GM12878 (cell line): ENCODE measurements around the gene GDA. TPM values are rescaled to one million over a fixed set of nuclear protein-coding genes. Genes with fewer than 3 reads are reported as not detected.

Source experiments
- ATAC-seq: fragments of 200-7000 bp; cut with Tn5 transposase; 3 replicates; pipeline ENCODE4 v1.9.1; 2020; ENCODE audit warnings: mild to moderate bottlenecking, moderate library complexity
- BruUV-seq: library from RNA; stranded (reverse); fragments of 400-500 nt; replicated peaks from 2 replicates; lab custom pipeline; 2021; lab: Mats Ljungman, UMichigan
- CTCF ChIA-PET: fragments of 300-600 bp; sonication (Branson Sonifier 250); formaldehyde crosslinking; extraction: SDS; loops from one replicate; lab custom pipeline; 2021; ENCODE audit warnings: inconsistent platforms; lab: Yijun Ruan, JAX
- POLR2A ChIA-PET: fragments of 350-600 bp; formaldehyde crosslinking; extraction: SDS; loops from one replicate; lab custom pipeline; 2021; ENCODE audit warnings: inconsistent platforms; lab: Charles Lee
- RAD21 ChIA-PET: fragments of 300-600 bp; sonication (Branson Sonifier 250); formaldehyde crosslinking; loops from one replicate; lab custom pipeline; 2023; ENCODE audit warnings: antibody characterized with exemption; ENCODE audit not compliant: unreplicated experiment; lab: Charles Lee
- SMC1A ChIA-PET: fragments of 300-600 bp; sonication (Branson Sonifier 250); formaldehyde crosslinking; loops from one replicate; lab custom pipeline; 2023; ENCODE audit not compliant: unreplicated experiment, uncharacterized antibody; lab: Charles Lee
- DNase-seq: peaks from one replicate; pipeline ENCODE4 v3.0.0-alpha.2; 2011; ENCODE audit warnings: low read depth, low spot score
- FAIRE-seq: peaks from 3 replicates; lab custom pipeline; 2011; peaks lifted over from hg19 to GRCh38; lab: Jason Lieb, UNC
- H2AFZ ChIP-seq: 2 replicates; pipeline ENCODE4 v1.6.0; 2011; ENCODE audit warnings: low read depth, low read length, control low read depth; ENCODE audit not compliant: control insufficient read depth
- H3K27ac ChIP-seq: 2 replicates; pipeline ENCODE4 v1.5.1; 2011; ENCODE audit warnings: control low read depth; ENCODE audit not compliant: control insufficient read depth, insufficient read depth
- H3K27me3 ChIP-seq, 2 experiments: replicated peaks in 1 of 2; 2 replicates each; pipeline versions ENCODE4 v1.6.0 to v1.6.1; 2011; ENCODE audit warnings: low read length in 1 of 2; ENCODE audit not compliant: control insufficient read depth in 2 of 2, insufficient read depth in 2 of 2
- H3K36me3 ChIP-seq, 2 experiments: 2 replicates each; pipeline ENCODE4 v1.5.1; 2011; ENCODE audit warnings: low read length in 1 of 2; ENCODE audit not compliant: control insufficient read depth in 2 of 2, insufficient read depth in 2 of 2
- H3K4me1 ChIP-seq: 2 replicates; pipeline ENCODE4 v1.6.1; 2011; ENCODE audit warnings: mild to moderate bottlenecking, low read length, moderate library complexity, mixed read lengths; ENCODE audit not compliant: control insufficient read depth, insufficient read depth
- H3K4me2 ChIP-seq: 2 replicates; pipeline ENCODE4 v1.6.0; 2011; ENCODE audit warnings: control low read depth; ENCODE audit not compliant: control insufficient read depth, insufficient read depth
- H3K4me3 ChIP-seq: fragments of 200-600 bp; sonication (generic); 2 replicates; pipeline ENCODE4 v1.5.1; 2016
- H3K79me2 ChIP-seq: 2 replicates; pipeline ENCODE4 v1.6.0; 2011; ENCODE audit warnings: low read length; ENCODE audit not compliant: control insufficient read depth, insufficient read depth
- H3K9ac ChIP-seq: 2 replicates; pipeline ENCODE4 v1.8.0; 2011; ENCODE audit warnings: low read length, control low read depth, mixed read lengths; ENCODE audit not compliant: control insufficient read depth, insufficient read depth
- H3K9me3 ChIP-seq: replicated peaks from 3 replicates; pipeline ENCODE4 v1.5.1; 2011; ENCODE audit warnings: mild to moderate bottlenecking, low read length; ENCODE audit not compliant: control insufficient read depth, insufficient read depth
- H4K20me1 ChIP-seq: 2 replicates; pipeline ENCODE4 v1.6.0; 2011; ENCODE audit not compliant: control insufficient read depth, insufficient read depth
- ASH2L ChIP-seq: fragments of 300-600, 200-600 bp; sonication (generic); IDR thresholded peaks from 2 replicates; pipeline ENCODE4 v1.6.1; 2017; ENCODE audit warnings: low read depth, mild to moderate bottlenecking, borderline replicate concordance
- CBX3 ChIP-seq: fragments of 200-600 bp; sonication (generic); IDR thresholded peaks from 2 replicates; pipeline ENCODE4 v1.6.1; 2016; ENCODE audit warnings: low read depth, borderline replicate concordance
- E2F4 ChIP-seq: IDR thresholded peaks from 2 replicates; pipeline ENCODE4 v1.6.1; 2012; ENCODE audit warnings: low read depth, low read length, improper control_type of control experiment
- EZH2 ChIP-seq: IDR thresholded peaks from 2 replicates; pipeline ENCODE4 v1.6.1; 2012; ENCODE audit warnings: low read depth, mild to moderate bottlenecking, control low read depth, inconsistent platforms, low read length, borderline replicate concordance; ENCODE audit not compliant: control insufficient read depth
- IRF3 ChIP-seq: fragments of 450-650 bp; IDR thresholded peaks from 2 replicates; pipeline ENCODE4 v1.6.1; 2014; ENCODE audit warnings: mild to moderate bottlenecking
- KLF5 ChIP-seq: fragments of 450-650 bp; IDR thresholded peaks from 2 replicates; pipeline ENCODE4 v1.6.1; 2014; ENCODE audit warnings: mild to moderate bottlenecking; ENCODE audit not compliant: partially characterized antibody
- NFYB ChIP-seq: IDR thresholded peaks from 2 replicates; pipeline ENCODE4 v1.6.1; 2011; ENCODE audit warnings: low read depth, mild to moderate bottlenecking, low read length, improper control_type of control experiment, moderate library complexity; ENCODE audit not compliant: insufficient read depth
- RELB ChIP-seq: fragments of 450-650 bp; IDR thresholded peaks from 2 replicates; pipeline ENCODE4 v1.6.1; 2017; ENCODE audit warnings: low read depth, mild to moderate bottlenecking, moderate library complexity
- SKIL ChIP-seq: fragments of 450-650 bp; IDR thresholded peaks from 2 replicates; pipeline ENCODE4 v1.6.1; 2017; ENCODE audit warnings: mild to moderate bottlenecking, low read depth, inconsistent platforms; ENCODE audit not compliant: poor library complexity, severe bottlenecking
- SMARCA5 ChIP-seq: fragments of 450-650 bp; IDR thresholded peaks from 2 replicates; pipeline ENCODE4 v1.6.1; 2017; ENCODE audit warnings: mild to moderate bottlenecking
- SPI1 ChIP-seq: IDR thresholded peaks from 2 replicates; pipeline ENCODE4 v1.6.1; 2011; ENCODE audit warnings: low read depth, mild to moderate bottlenecking, low read length, moderate library complexity, borderline replicate concordance; ENCODE audit not compliant: insufficient read depth
- SREBF1 ChIP-seq: IDR thresholded peaks from 2 replicates; pipeline ENCODE4 v1.6.1; 2012; ENCODE audit warnings: mild to moderate bottlenecking, low read length
- YY1 ChIP-seq: IDR thresholded peaks from 2 replicates; pipeline ENCODE4 v1.6.1; 2011; ENCODE audit warnings: low read depth, mild to moderate bottlenecking, low read length
- ZNF217 ChIP-seq: fragments of 450-650 bp; IDR thresholded peaks from 2 replicates; pipeline ENCODE4 v1.6.1; 2017; ENCODE audit warnings: antibody characterized with exemption, mild to moderate bottlenecking
- WGBS: methylation state at CpG from one replicate; pipeline ENCODE4 v1.1.6; 2016; ENCODE audit warnings: low lambda C conversion rate; ENCODE audit not compliant: insufficient replicate concordance, insufficient coverage; ENCODE audit errors: missing lambda C conversion rate; 5-methylcytosine and 5-hydroxymethylcytosine counted together
- in situ Hi-C: fragments of 300-500 bp; cut with MboI; formaldehyde crosslinking; loops from 9 replicates; pipeline ENCODE4 v1.14.3; 2018; ENCODE audit warnings: mixed read lengths
- intact Hi-C: fragments of 100-400 bp; cut with micrococcal nuclease; formaldehyde crosslinking; loops from one replicate; pipeline ENCODE4 v1.14.2; 2022; ENCODE audit not compliant: unreplicated experiment
- polyA plus RNA-seq, 11 experiments: library from polyadenylated mRNA; depleted of rRNA in 4 of 11; unstranded in 6 of 11; stranded (reverse) in 5 of 11; fragments of >200 nt; fragmentation: Nextera tagmentation in 4 of 11; fragmentation: Illumina TruSeq in 1 of 11; extraction: Ambion mirVana in 4 of 11; extraction: Trizol in 1 of 11; gene quantifications; 1 replicate in 1 of 11; 2 replicates in 10 of 11; pipeline versions ENCODE4 v1.2.1 to v1.2.3, GENCODE V29; 2011 to 2016; ENCODE audit warnings: inconsistent platforms in 2 of 11, missing spikeins in 2 of 11, low read depth in 1 of 11
- total RNA-seq, 4 experiments: library from RNA; depleted of rRNA in 3 of 4; stranded (reverse); fragments of >200 nt in 3 of 4; fragmentation: Illumina TruSeq in 1 of 4; extraction: Trizol in 1 of 4; gene quantifications; 2 replicates each; pipeline versions ENCODE4 v1.2.1 to v1.2.3, GENCODE V29; 2013 to 2021

GDA gene
- total and polyA plus RNA-seq, 10 of the 15 experiments (the other 5 are each of a cell fraction or from before 2014, with no cell fraction given): 0.19 to 17.9 (median 0.48) TPM; not detected in 2

- TF ChIP-seq SREBF1: no peak
- no peak for TF ChIP-seq EZH2
- no peak for TF ChIP-seq CBX3
- no peak for TF ChIP-seq E2F4
- peak; percentile 64; the same call in 1 of the 2 replicates for TF ChIP-seq RELB
Observed at GRCh38 chr9:72154468-72155285, 5.4 kb downstream of the GDA start (continued).

- ChIA-PET RAD21 (interaction anchor here (1.1 to 1.7 kb wide), 9 partner anchors 35 to 124 kb away, joined by 3 to 33 read pairs (median 4); no protein-coding TSS in a partner anchor), POLR2A (interaction anchor here (1.2 to 1.3 kb wide), 2 partner anchors 38 to 50 kb away, joined by 3 to 8 read pairs; no protein-coding TSS in a partner anchor), SMC1A (interaction anchor here (0.7 to 1.4 kb wide), 11 partner anchors 20 to 124 kb away, joined by 3 to 11 read pairs (median 6); no protein-coding TSS in a partner anchor), CTCF (interaction anchor here (0.8 to 1.3 kb wide), 8 partner anchors 38 to 117 kb away, joined by 3 to 8 read pairs (median 4); no protein-coding TSS in a partner anchor)
- in situ Hi-C loops: no loop called here
- Histone ChIP-seq H3K4me3 (no peak overlapping the region), H2AFZ (no peak overlapping the region), H3K4me2 (no peak overlapping the region), H4K20me1 (no peaks in the 10 kb centered on the region), H3K79me2 (no peaks in the 10 kb centered on the region), H3K9me3 (no peaks in the 10 kb centered on the region; the same call in 2 of the 3 replicates), H3K27me3 (no peaks in the 10 kb centered on the region), H3K9ac (no peak overlapping the region), H3K36me3 (no peaks in the 10 kb centered on the region), H3K27ac (no peak overlapping the region), H3K4me1 (no peaks in the 10 kb centered on the region; the same call in 1 of the 2 replicates)
- FAIRE-seq: no peak
- no TSS peak for BruUV-seq
- no peak for DNase-seq
- no peak for ATAC-seq
- intact Hi-C loops: loop anchor here (2.0 kb wide), 3 partner anchors 50 to 118 kb away; no protein-coding TSS in a partner anchor
- WGBS: 48% methylated on average over 2 of the region's 2 CpGs
- peak; percentile 14 for TF ChIP-seq SKIL
- peak; percentile 66; the same call in 1 of the 2 replicates for TF ChIP-seq ZNF217
- TF ChIP-seq ASH2L: no peak
- no peak for TF ChIP-seq SPI1
- no peak for TF ChIP-seq IRF3
- TF ChIP-seq YY1: 0 out of 2 replicates have a peak, but pooled peaks have one; percentile 2
- TF ChIP-seq NFYB: no peak
- TF ChIP-seq SMARCA5: peak; percentile 89
- peak; percentile 47 for TF ChIP-seq KLF5
Observed at GRCh38 chr9:72155301-72155700, 6.1 kb downstream of the GDA start.
